RWPE2 (cell line): ENCODE results near the gene PDLIM1.

Experiments used
- ATAC-seq: fragments of 200-7000 bp; cut with Tn5 transposase; 3 replicates; pipeline ENCODE4 v1.9.1; 2021; ENCODE audit warnings: low read depth
- DNase-seq: peaks from one replicate; pipeline ENCODE4 v3.0.0-alpha.2; 2020; ENCODE audit warnings: low spot score
- H3K27ac ChIP-seq: fragments of 450-650 bp; 2 replicates; pipeline ENCODE4 v1.5.1; 2017; ENCODE audit warnings: mild to moderate bottlenecking; ENCODE audit not compliant: poor library complexity, severe bottlenecking
- H3K27me3 ChIP-seq: fragments of 250-450 bp; sonication (Bioruptor Pico); 2 replicates; pipeline ENCODE4 v1.5.1; 2021; ENCODE audit warnings: mild to moderate bottlenecking, moderate library complexity; ENCODE audit not compliant: insufficient read depth, poor library complexity, severe bottlenecking
- H3K36me3 ChIP-seq: fragments of 250-450 bp; sonication (Bioruptor Pico); 2 replicates; pipeline ENCODE4 v1.5.1; 2020; ENCODE audit warnings: low read depth, mild to moderate bottlenecking, moderate library complexity
- H3K4me1 ChIP-seq: fragments of 250-450 bp; sonication (Bioruptor Pico); 2 replicates; pipeline ENCODE4 v1.5.1; 2021; ENCODE audit warnings: mild to moderate bottlenecking, moderate library complexity; ENCODE audit not compliant: insufficient read depth, poor library complexity, severe bottlenecking
- H3K4me3 ChIP-seq: fragments of 250-450 bp; sonication (Bioruptor Pico); 2 replicates; pipeline ENCODE4 v1.5.1; 2021; ENCODE audit warnings: mild to moderate bottlenecking, moderate library complexity; ENCODE audit not compliant: severe bottlenecking
- H3K9me3 ChIP-seq: fragments of 250-450 bp; sonication (Bioruptor Pico); 2 replicates; pipeline ENCODE4 v1.5.1; 2021; ENCODE audit warnings: mild to moderate bottlenecking, moderate library complexity; ENCODE audit not compliant: severe bottlenecking
- CTCF ChIP-seq: fragments of 450-650 bp; IDR thresholded peaks from one replicate; pipeline ENCODE4 v1.5.1; 2017; ENCODE audit warnings: mild to moderate bottlenecking, moderate library complexity; ENCODE audit not compliant: poor library complexity, severe bottlenecking

Gene PDLIM1

GRCh38 chr10:95254629-95255028 is 36.2 kb downstream of the PDLIM1 start:
- H3K36me3 ChIP-seq, result peaks cover 83% of the 10 kb centered on the region
- DNase-seq (no peak), ATAC-seq (no peak)
- H3K9me3 ChIP-seq, result no peaks in the 10 kb centered on the region
- peak overlapping the region; percentile 9 for H3K27ac ChIP-seq
- no peak for TF ChIP-seq CTCF
- H3K4me3 ChIP-seq, result no peak overlapping the region
- no peaks in the 10 kb centered on the region for H3K27me3 ChIP-seq
- peaks cover 9% of the 10 kb centered on the region for H3K4me1 ChIP-seq

- Histone ChIP-seq H3K27ac (no peak overlapping the region), H3K9me3 (no peaks in the 10 kb centered on the region), H3K27me3 (no peaks in the 10 kb centered on the region), H3K4me3 (no peak overlapping the region), H3K36me3 (peaks cover 76% of the 10 kb centered on the region), H3K4me1 (peaks cover 10% of the 10 kb centered on the region)
- DNase-seq (no peak), ATAC-seq (no peak)
- TF ChIP-seq CTCF, result no peak
Observed at GRCh38 chr10:95253686-95254085, 37.1 kb downstream of the PDLIM1 start.

GRCh38 chr10:95253007-95253406 is 37.8 kb downstream of the PDLIM1 start:
- DNase-seq (no peak), ATAC-seq (no peak)
- Histone ChIP-seq H3K4me3 (no peak overlapping the region), H3K4me1 (peaks cover 17% of the 10 kb centered on the region), H3K27me3 (no peaks in the 10 kb centered on the region), H3K36me3 (peaks cover 76% of the 10 kb centered on the region), H3K27ac (no peak overlapping the region), H3K9me3 (no peaks in the 10 kb centered on the region)
- TF ChIP-seq CTCF, result no peak

- Histone ChIP-seq H3K4me1 (peaks cover 31% of the 10 kb centered on the region), H3K36me3 (peaks cover 74% of the 10 kb centered on the region), H3K4me3 (no peak overlapping the region), H3K27ac (no peak overlapping the region), H3K9me3 (no peaks in the 10 kb centered on the region), H3K27me3 (no peaks in the 10 kb centered on the region)
- DNase-seq (no peak), ATAC-seq (no peak)
- no peak for TF ChIP-seq CTCF
Observed at GRCh38 chr10:95250856-95251255, 39.9 kb downstream of the PDLIM1 start.

GRCh38 chr10:95249467-95249866 is 41.3 kb downstream of the PDLIM1 start:
- Histone ChIP-seq H3K36me3 (peaks cover 74% of the 10 kb centered on the region), H3K27me3 (no peaks in the 10 kb centered on the region), H3K27ac (peak overlapping the region; percentile 86), H3K4me1 (peaks cover 22% of the 10 kb centered on the region), H3K9me3 (no peaks in the 10 kb centered on the region), H3K4me3 (no peak overlapping the region)
- DNase-seq (no peak), ATAC-seq (no peak)
- no peak for TF ChIP-seq CTCF
